GM12874 (cell line): Measurements from ENCODE around the gene CD3G.

Experiments used
- TF ChIP-seq, protein P1 (sequence below): IDR thresholded peaks from 2 replicates; pipeline ENCODE4 v1.5.1; 2011; ENCODE audit warnings: low read depth, mild to moderate bottlenecking, control low read depth, low read length, moderate library complexity; ENCODE audit not compliant: insufficient read depth

The CD3G gene

DNA sequence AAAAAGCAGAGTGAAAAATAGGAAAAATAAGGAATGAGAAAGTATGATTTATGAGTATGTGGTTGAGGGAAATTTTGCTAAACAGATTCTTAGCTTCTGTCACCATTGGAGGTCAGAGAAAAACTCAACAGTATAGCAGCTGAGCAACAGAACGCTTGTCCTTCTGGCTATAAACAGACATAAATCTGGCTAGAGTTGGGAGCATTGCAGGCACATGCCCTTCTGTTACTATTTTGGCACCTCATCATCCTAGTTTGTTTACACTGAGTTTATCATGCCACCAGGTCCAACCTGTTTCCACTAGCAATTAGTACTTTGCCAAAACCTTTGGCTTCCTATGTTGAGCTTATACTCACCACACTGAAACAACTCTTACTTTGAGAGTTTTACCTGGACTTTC is 22.1 kb downstream of the CD3G start:
- TF ChIP-seq, protein P1, sequence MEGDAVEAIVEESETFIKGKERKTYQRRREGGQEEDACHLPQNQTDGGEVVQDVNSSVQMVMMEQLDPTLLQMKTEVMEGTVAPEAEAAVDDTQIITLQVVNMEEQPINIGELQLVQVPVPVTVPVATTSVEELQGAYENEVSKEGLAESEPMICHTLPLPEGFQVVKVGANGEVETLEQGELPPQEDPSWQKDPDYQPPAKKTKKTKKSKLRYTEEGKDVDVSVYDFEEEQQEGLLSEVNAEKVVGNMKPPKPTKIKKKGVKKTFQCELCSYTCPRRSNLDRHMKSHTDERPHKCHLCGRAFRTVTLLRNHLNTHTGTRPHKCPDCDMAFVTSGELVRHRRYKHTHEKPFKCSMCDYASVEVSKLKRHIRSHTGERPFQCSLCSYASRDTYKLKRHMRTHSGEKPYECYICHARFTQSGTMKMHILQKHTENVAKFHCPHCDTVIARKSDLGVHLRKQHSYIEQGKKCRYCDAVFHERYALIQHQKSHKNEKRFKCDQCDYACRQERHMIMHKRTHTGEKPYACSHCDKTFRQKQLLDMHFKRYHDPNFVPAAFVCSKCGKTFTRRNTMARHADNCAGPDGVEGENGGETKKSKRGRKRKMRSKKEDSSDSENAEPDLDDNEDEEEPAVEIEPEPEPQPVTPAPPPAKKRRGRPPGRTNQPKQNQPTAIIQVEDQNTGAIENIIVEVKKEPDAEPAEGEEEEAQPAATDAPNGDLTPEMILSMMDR: no peak

DNA sequence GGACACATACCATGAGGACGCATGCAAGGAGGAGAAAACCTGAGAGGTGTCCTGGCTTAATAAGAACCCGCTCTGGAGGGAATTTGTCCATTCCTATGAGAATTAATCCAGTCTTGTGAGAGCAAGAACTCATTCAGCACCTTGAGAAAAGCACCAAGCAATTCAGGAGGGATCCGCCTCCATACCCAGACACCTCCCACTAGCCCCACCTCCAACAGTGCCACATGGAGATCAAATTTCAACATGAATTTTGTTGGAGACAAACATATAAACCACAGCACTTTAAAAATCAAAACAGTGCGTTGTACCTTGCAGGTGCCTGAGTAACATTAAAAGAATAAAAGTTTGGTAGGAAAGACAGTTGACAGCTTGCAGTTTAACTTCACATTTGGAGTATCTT is 26.6 kb downstream of the CD3G start:
- TF ChIP-seq, protein P1: no peak

DNA sequence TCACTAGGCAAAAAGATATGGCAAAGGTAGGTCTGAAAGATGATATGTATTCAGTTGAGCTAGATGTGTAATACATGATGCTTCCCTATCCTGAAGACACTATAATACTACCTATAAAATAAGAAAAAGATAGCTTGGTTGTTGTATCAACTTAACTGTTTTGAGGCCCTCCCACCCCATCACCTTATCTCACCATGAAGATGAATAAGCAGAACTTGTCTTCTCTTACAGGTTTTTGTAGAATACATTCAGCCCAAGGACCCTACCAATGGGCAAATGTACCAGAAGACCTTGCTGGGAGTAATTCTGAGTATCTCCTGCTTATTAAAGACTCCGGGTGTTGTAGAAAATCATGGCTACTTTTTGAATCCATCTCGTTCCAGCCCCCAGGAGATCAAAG is 29.1 kb downstream of the CD3G start:
- TF ChIP-seq, protein P1: no peak

DNA sequence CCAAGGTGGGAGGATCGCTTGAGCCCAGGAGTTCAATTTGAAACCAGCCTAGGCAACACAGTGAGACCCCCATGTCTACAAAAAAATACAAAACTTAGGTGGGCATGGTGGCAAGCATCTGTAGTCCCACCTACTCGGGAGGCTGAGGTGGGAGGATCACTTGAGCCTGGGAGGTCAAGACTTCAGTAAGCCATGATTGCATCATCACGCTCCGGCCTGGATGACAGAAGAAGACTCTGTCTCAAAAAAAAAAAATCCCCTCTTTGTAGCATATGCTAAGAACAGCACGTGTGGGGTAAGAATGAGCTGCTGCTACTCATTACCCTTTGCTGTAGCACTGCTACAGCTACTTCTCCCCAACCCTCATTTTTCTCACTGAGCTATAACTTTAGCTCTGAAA is 29.7 kb downstream of the CD3G start:
- TF ChIP-seq, protein P1: no peak

DNA sequence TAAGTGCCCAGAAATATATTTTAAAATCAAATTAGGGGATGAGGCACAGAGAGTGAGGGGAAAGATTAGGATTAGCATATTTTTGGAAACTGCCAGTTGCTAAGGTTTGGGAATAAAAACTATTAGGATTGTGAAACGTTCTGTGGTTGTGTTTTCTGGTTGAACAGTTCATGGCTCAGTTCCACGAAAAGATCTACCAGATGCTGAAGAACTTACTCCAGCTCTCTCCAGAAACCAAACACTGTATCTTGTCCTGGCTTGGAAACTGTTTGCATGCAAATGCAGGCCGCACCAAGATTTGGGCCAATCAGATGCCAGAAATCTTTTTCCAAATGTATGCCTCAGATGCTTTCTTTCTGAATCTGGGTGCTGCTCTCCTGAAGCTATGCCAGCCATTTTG is 30.6 kb downstream of the CD3G start:
- TF ChIP-seq, protein P1: no peak

DNA sequence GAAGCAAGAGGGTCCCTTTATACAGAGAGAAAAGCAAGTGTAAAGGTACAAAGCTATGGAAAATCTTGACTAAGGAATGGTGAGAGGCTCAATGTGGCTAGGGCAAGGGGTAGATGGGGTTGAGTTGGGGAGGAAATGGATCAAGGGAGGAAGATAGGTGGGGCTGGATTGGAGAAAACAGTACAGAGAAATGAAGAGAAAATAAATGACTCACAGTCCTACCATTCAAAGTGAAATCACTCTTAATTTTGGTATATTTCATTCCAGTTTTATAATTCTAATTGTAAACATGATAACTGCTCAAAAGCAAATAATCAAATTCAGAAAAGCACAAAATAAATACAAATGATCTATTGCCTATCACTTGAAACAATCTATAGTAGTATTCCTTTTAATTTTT is 31.8 kb downstream of the CD3G start:
- TF ChIP-seq, protein P1: no peak

DNA sequence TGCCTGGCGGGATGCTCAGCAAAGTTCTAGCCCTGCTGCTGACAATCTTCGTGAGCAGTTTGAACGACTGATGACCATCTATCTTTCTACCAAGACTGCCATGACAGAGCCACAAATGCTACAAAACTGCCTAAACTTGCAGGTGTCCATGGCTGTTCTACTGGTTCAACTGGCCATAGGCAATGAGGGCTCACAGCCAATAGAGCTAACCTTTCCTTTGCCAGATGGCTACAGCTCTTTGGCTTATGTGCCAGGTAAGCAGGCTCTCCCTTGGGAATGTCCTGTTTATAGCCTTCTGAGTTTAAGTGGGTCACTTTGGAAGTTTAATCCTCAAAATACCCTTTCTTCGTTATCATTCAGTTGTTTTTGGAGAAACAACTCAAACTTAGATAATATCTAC is 35.4 kb downstream of the CD3G start:
- TF ChIP-seq, protein P1: no peak

DNA sequence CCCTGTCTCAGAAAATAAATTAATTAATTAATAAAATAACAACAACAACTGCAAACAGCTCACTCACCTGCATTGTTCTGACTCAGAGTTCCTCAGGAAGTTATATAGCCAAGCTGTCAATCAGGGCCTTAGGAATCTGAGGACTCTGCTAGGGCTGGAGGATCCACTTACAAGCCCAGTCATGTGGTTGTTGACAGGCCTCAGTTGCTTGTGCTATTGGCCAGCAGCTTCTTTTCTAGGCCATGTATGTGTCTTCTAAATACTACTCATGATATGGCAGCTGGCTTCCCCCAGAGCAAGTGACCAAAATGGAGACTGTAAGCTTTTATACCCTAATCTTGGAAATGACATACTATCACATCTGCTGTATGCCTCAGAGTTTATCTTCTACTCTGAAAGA is 36.4 kb downstream of the CD3G start:
- TF ChIP-seq, protein P1: no peak
